Measurements from ENCODE around the gene HEBP1.

Gene HEBP1

GRCh38 chr12:12946686-12947355 is 53.2 kb downstream of the HEBP1 start:
- TF ChIP-seq REST (IDR thresholded peaks at IDR 0.05; ENCODE audit: insufficient replicate concordance, low read depth) (no peak), GABPA (IDR thresholded peaks at IDR 0.05; ENCODE audit: low read depth) (no peak), POLR2AphosphoS5 (IDR thresholded peaks at IDR 0.05; ENCODE audit: low read depth) (no peak), CTCF (IDR thresholded peaks at IDR 0.05; ENCODE audit: insufficient read depth, low read length) (no peak), SPI1 (IDR thresholded peaks at IDR 0.05; ENCODE audit: borderline replicate concordance, low read depth) (no peak)
- Histone ChIP-seq H3K4me3 (replicated peaks; ENCODE audit: insufficient read depth, low read length) (no peak overlapping the region), H3K27me3 (ENCODE audit: insufficient read depth, poor library complexity, severe bottlenecking) (no peaks in the 10 kb centered on the region), H3K27ac (replicated peaks) (no peak overlapping the region)
- no peak for DNase-seq (ENCODE audit: low read depth in 1 of 2, low spot score in 1 of 2)

GRCh38 chr12:12945591-12945990 is 54.5 kb downstream of the HEBP1 start:
- DNase-seq (ENCODE audit: low read depth in 1 of 2, low spot score in 1 of 2), result no peak
- TF ChIP-seq REST (IDR thresholded peaks at IDR 0.05; ENCODE audit: insufficient replicate concordance, low read depth) (no peak), SPI1 (IDR thresholded peaks at IDR 0.05; ENCODE audit: borderline replicate concordance, low read depth) (no peak), CTCF (IDR thresholded peaks at IDR 0.05; ENCODE audit: insufficient read depth, low read length) (no peak), POLR2AphosphoS5 (IDR thresholded peaks at IDR 0.05; ENCODE audit: low read depth) (no peak), GABPA (IDR thresholded peaks at IDR 0.05; ENCODE audit: low read depth) (no peak)
- Histone ChIP-seq H3K27ac (replicated peaks) (no peak overlapping the region), H3K4me3 (replicated peaks; ENCODE audit: insufficient read depth, low read length) (no peak overlapping the region), H3K27me3 (ENCODE audit: insufficient read depth, poor library complexity, severe bottlenecking) (peaks cover 1% of the 10 kb centered on the region)

- Histone ChIP-seq H3K4me3 (replicated peaks; ENCODE audit: insufficient read depth, low read length) (no peak overlapping the region), H3K27me3 (ENCODE audit: insufficient read depth, poor library complexity, severe bottlenecking) (peaks cover 2% of the 10 kb centered on the region), H3K27ac (replicated peaks) (no peak overlapping the region)
- no peak for DNase-seq (ENCODE audit: low read depth in 1 of 2, low spot score in 1 of 2)
- TF ChIP-seq POLR2AphosphoS5 (IDR thresholded peaks at IDR 0.05; ENCODE audit: low read depth) (no peak), REST (IDR thresholded peaks at IDR 0.05; ENCODE audit: insufficient replicate concordance, low read depth) (no peak), SPI1 (IDR thresholded peaks at IDR 0.05; ENCODE audit: borderline replicate concordance, low read depth) (no peak), CTCF (IDR thresholded peaks at IDR 0.05; ENCODE audit: insufficient read depth, low read length) (no peak), GABPA (IDR thresholded peaks at IDR 0.05; ENCODE audit: low read depth) (no peak)
Observed at GRCh38 chr12:12943586-12944260, 56.3 kb downstream of the HEBP1 start.
